Tibial nerve (tissue), 3 donors: ENCODE results near the gene YY1.

Experiments
- POLR2A ChIP-seq, 2 donors: fragments of 450-650 bp; IDR thresholded peaks; one replicate each; pipeline ENCODE4 v1.6.1; 2017; ENCODE audit warnings: antibody characterized with exemption in 2 of 2, mild to moderate bottlenecking in 2 of 2, moderate library complexity in 2 of 2
- TF ChIP-seq, protein P1 (sequence below), 5 experiments: fragments of 200-600 bp in 3 of 5; fragments of 450-650 bp in 2 of 5; sonication (generic) in 3 of 5; IDR thresholded peaks; one replicate each; pipeline ENCODE4 v1.5.1; 2016 to 2019; ENCODE audit warnings: antibody characterized with exemption in 5 of 5, mild to moderate bottlenecking in 3 of 5, moderate library complexity in 2 of 5

DNA sequence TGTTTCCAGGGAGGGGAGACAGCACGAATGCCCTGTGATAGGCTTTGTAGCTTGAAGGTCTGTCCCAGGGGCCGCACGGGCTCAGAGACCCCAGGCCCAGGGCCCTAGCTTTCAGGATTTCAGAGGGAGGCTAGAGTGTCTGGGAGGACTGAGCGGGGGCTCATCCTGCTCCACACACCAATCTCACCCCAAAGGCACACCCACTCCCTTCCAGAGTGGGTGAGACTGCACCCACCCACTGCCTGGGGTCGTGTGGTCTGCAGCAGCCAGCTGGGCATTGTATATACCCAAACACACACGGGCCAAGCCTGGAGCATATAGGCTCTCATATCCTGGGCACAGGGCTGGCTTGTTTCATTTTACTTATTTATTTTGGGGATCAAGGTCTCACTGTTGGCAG is 78.4 kb downstream of the YY1 start:
- TF ChIP-seq, protein P1, sequence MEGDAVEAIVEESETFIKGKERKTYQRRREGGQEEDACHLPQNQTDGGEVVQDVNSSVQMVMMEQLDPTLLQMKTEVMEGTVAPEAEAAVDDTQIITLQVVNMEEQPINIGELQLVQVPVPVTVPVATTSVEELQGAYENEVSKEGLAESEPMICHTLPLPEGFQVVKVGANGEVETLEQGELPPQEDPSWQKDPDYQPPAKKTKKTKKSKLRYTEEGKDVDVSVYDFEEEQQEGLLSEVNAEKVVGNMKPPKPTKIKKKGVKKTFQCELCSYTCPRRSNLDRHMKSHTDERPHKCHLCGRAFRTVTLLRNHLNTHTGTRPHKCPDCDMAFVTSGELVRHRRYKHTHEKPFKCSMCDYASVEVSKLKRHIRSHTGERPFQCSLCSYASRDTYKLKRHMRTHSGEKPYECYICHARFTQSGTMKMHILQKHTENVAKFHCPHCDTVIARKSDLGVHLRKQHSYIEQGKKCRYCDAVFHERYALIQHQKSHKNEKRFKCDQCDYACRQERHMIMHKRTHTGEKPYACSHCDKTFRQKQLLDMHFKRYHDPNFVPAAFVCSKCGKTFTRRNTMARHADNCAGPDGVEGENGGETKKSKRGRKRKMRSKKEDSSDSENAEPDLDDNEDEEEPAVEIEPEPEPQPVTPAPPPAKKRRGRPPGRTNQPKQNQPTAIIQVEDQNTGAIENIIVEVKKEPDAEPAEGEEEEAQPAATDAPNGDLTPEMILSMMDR (IDR thresholded peaks at IDR 0.05) = no peak
- TF ChIP-seq POLR2A (IDR thresholded peaks at IDR 0.05) = no peak
